Myocyte (in vitro differentiated cells): ENCODE data around the gene CLIP1. TPM values are rescaled to one million over a fixed set of nuclear protein-coding genes. Genes with fewer than 3 reads are reported as not detected.
"Not testable (repeated sequence)": the region's sequence is repeated elsewhere in the genome, so short reads cannot be mapped to it uniquely, and the experiment has no call there.

Experiments
- DNase-seq: peaks from one replicate; pipeline ENCODE4 v3.0.0-alpha.2; 2012; ENCODE audit warnings: low read depth
- total RNA-seq: library from RNA; depleted of rRNA; stranded (reverse); fragments of >200 nt; gene quantifications from 2 replicates; pipeline ENCODE4 v1.2.3, GENCODE V29; 2014

Gene CLIP1
- total RNA-seq, 1 donor from 2014 or later = 51.2 TPM

DNA sequence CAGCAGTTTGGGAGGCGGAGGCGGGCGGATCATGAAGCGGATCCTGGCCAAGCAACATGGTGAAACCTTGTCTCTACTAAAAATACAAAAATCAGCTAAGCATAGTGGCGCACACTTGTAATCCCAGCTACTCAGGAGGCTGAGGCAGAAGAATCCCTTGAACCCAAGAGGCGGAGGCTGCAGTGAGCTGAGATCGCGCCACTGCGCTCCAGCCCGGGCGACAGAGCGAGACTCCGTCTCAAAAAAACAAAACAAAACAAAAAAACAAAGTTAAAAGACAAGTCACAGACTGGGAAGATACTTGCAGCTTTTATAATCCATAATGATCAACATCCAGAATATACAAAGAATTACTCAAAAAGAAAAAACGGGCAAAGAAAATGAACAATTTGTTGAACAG, 161.7 kb downstream of the CLIP1 start:
- not testable (repeated sequence) for DNase-seq

DNA sequence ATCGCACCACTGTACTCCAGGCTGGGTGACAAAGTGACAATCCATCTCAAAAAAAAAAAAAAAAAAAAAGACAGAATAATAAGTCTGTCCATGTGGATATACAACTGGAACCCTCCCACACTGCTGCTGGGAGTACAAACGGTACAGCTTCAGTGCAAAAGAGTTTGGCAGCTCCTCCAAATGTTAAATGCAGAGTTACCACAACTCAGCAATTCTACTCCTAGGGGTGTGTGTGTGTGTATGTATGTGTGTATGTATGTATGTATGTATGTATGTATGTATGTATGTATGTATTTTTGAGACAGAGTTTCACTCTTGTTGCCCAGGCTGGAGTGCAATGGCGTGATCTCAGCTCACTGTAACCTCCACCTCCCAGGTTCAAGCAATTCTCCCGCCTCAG, 163.5 kb downstream of the CLIP1 start:
- not testable (repeated sequence) for DNase-seq

DNA sequence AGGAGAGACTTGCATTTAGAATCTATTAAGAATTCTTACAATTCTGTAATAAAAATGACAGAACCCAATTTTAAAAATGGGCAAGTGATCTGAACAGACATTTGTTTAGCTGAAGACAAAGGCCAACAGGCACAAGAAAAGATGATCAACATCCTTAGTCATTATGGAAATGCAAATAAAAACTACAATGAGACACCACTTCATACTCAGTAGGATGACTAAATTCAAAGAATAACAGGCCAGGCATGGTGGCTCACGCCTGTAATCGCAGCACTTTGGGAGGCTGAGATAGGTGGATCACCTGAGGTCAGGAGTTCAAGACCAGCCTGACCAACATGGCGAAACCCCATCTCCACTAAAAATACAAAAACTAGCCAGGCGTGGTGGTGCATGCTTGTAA, 164.0 kb downstream of the CLIP1 start:
- not testable (repeated sequence) for DNase-seq

DNA sequence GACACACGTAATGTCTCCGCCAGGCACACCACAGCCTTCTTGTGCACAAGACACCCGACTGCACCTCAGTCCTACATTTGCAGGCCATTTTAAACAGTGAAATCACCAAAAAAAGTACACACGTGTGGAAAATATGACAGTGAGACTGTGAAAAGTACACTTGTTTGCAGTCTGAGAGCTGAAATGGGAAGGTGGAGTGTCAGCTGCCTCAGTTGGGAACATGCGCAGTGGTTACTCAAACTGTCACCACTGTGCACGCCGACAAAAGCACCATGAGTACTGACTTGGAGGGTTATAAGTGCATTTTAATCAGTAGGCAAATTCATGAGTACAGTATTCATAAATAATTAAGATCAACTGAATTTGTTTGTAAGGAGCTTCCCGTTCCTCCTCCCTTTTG, 171.9 kb downstream of the CLIP1 start:
- DNase-seq = no peak

DNA sequence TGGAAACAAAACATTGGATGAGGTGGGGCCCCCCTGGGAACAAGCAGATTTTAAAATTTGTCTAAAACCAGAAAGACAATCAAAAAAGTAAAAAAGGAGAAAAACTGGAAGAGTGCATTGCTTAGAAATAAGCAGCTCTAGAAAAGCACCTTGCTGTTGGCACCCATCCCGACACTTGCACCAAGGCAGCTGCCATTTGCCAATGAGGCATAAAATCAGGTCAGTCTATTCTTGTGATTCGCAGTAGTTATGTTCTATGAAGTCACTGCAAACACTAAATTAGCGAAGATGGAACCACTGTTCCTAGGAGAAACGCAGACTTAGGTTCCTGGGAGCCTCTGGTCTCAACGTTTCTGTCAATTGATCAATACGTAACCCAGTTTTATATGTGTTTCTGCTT, 172.4 kb downstream of the CLIP1 start:
- peak; percentile 33 for DNase-seq

DNA sequence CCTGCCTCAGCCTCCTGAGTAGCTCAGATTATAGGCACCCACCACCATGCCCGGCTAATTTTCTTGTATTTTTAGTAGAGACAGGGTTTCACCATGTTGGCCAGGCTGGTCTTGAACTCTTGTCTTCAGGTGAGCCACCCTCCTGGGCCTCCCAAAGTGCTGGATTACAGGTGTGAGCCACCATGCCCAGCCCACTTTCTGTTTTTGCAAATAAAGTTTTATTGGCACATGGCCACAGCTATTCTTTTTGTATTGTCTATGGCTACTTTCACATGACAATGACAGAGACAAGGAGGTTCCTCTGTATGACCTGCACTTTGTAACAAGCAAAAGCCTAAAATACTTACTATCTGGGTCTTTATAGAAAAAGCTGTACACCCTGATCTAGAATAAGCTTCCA, 176.9 kb downstream of the CLIP1 start:
- no peak for DNase-seq

DNA sequence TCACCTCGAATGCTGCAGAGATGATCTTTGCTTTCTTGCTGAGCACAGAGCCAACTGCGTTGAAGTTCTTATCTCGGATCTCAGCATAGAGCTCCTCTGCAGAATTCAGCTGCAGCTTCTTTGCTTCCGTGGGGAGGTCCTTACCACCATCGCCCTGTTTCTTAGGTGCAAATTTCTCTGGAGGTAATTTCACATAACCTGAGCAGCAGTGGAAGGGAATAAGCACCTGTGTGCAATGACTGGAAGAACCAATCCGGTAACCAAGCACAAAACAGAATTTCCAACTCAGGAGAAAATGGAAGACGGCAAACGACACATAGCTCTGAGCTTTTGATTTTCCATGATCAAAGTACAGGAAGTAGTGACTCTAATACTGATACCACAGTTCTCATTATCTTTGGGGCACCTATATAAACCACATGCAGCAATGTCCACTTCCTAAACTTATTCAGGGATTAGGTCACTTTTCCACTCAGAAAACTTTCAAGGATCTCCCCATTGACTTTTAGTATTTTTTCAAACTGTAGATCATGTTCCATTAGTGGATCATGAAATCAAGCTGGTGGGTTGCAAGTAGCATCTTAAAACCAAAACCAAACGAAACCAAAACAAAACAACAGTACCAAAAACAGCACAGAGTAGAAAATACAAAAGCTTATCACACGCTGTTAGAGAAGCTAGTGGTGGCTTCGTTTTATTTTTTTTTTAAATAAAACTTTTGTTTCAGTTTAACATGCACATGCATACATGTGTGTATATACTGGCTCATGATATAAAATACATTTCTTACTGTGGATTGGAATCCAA, 177.7 kb downstream of the CLIP1 start:
- DNase-seq = no peak

DNA sequence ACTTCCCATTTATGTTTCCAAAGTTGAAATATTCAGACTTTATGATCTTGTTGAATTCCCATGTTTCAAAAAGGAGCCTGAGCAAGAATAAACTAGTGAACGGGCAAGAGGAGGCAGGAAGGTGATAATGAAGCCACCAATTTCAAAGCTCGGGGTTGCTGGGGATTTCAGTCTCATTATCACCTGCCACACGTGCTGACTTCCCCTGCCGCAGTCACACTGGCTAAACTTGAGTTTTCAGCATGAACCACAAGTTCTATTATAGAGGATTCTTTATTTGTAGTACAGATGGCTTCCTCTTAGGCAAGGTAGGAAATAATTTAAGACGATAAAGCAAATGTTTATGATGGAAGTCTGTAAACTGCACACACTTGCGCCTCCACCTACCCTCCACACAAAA, 178.5 kb downstream of the CLIP1 start:
- no peak for DNase-seq

DNA sequence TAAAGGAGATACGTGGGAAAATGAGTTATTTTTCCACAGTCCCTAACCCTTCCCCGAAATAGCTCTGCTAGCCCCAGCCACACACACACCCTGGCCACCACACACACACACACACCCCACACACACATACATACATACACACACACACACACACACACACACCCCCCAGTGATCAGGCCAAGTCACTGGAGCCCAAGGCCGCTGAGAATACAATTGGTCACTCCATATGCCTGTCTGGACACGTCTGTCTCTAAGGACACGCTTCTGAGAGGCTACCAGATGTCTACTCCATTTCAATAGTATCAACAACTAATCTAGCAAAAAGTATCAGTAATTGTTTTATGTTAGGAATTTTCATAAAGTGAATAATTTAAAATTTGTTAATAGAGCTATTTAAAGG, 183.6 kb downstream of the CLIP1 start:
- no peak for DNase-seq

DNA sequence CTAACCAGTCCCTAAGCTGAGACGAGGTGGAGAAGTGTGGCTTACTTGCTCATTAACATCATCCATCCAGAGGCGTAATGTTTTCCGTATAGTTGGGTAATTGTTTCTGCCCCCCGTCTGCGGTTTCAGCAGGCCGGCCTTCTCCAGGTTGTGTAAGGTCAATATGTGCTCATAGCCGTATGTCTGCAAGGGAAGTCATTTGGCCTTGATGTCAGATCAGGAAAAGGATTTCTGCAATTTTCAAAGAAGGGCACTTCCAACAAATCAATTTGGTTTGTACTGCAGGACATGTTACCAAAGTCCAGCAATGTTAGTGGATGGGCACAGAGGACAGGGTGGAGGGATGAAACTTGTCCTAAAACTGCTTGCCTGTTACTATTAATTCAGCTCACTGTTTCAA, 186.7 kb downstream of the CLIP1 start:
- no peak for DNase-seq

DNA sequence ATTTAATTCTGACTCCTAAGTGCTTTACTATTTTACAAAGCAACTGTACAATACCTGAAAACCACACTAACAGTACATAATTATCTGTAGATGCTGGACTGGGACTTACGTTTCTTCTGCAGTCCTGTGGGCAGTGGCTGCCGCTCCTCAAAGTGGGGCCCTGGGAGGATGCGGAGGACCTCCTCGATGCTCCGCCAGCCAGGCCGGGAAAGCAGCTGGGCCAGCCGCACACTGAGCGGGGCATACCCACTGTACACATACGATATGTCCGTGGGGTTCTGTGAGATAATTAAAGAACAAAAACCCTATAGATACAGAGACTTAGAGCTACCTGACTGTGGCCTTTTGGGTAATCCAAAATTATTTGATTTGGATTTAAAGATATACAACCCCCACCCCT, 189.8 kb downstream of the CLIP1 start:
- no peak for DNase-seq

DNA sequence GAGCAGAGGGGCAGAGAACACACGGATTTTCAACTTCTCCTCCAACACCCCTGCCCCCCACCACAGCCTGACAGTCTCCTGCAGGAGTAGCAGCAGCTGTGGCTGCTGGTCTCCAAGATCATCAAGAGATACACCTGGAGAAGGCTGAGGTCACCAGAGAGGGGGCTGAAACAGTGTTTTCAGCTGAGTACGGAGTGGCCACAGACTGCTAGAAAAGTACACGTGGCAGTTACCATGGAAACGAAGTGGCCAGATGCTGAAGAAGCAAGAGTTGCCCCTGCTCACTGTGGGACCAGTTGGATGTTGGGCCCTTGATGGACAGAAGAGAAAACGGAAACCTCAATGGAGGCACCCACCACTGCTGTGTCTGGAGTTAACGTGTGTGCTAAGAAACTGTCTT, 191.7 kb downstream of the CLIP1 start:
- DNase-seq = no peak

DNA sequence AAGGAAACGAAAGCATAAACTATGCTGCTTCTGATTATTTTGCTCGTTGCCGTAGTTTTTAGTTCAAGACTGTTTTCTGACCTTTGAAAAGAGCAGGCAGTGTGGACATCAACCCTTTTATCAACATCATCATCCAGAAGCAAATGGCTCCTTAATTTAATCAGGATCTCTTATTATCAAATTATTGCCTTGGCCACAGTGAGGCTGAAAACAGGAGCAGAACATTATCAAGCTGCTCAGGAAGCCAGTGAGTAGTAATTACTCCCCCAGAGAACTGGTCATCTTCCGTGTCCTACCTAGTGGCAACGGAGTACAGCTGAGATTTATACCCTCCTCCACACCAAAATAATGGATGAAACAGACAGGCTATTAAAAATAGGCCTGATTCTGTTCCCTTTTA, 194.4 kb downstream of the CLIP1 start:
- no peak for DNase-seq

DNA sequence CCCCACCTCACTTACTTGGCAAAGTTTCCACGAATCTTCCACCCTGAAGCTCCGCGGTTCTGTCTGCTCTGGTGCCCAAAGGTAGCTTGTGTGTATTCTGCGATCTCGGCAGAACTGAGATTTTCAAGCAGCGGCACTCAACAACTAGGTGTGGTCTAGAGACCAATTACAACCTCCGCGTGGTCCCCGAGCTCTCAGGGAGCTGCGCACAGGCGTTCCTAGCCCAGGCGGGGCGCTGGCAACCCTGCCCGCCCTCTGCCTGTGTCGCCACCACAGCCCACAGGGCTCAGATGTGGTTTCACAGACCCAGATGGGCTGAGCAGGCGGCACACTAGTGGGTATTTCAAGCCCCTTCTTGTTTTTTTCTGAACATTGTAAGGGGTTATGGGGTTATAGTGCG, 195.1 kb downstream of the CLIP1 start:
- no peak for DNase-seq

DNA sequence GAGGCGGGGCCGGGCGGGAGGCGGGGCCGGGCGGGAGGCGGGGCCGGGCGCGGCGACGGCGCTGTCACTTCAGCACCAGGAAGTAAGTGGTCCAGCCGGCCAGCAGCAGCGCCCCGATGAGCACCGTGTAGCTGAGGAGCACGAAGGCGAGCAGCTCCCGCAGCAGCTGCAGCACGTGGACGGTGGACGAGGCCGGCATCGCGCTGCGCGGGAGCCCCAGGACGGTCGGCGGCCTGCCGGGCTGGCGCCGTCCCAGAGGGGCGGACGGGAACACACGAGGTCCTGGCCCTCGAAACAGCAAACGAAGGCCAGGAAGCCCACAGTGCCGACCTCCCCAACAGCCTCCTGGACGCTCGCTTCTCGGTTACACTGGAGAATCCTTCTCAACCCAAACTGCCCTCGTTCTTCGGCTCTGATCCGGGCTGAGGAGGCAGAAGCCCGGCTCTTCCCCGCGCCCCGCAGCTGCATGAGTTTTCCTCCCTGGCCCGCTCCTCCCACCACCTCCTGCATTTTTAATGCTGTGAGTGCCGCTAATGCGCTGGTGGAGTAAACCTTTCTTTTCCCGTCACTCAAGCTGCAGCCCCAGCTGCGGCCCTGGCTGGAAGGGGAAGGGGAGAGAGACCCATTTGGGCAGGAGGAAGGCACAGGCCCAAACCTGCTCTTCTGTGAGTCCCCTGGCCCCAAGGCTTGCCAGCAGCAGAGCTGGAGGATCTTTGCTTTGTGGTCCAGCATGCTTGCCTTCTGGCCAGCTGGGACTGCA, 195.9 kb downstream of the CLIP1 start:
- DNase-seq = no peak

DNA sequence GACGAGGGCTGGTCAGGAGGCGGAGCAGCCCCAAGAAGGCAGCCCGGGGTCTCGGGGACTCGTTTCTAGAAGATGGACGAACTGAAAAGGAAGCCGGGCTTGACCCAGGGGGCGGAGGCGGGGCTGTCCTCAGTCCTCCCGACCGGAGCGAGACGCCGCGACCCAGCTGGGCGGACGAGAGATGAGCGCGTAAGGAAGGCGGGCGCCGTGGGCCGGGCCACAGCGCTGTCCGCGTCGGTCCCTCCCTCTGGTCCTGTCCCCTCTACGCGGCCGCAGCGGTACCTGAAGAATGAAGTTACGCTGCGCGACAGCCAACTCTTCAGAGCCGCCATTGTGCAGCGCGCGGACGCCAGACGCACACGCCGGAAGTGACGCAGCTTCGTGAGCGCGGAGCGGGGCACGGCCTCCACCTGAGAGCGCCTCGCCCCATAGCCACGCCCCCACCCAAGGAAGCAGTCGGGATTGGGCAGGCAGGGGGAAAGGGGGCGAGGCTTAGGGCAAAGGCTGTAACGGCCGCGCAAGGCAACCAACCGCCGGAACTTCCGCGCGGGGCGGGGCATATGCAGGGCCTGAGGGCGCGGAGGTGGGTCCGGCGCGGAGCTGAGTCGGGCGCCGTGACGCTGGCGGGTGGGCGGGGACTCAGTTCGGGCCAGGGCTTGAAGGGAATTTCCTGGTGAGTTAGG, 196.6 kb downstream of the CLIP1 start, which contains the start of gene DIABLO:
TSS of gene DIABLO (minus strand) at position 370 of the 683 bp plus-strand sequence. CDS start at position 332, 38 bp downstream.
- peak; percentile 100 for DNase-seq

Other genes starting within 250 kb of the CLIP1 start
- not detected in 2 replicates for gene IL31, start 248.4 kb downstream of the CLIP1 start, total RNA-seq
- gene LRRC43, start 239.5 kb downstream of the CLIP1 start, total RNA-seq = not detected in 2 replicates
- gene B3GNT4, start 219.0 kb downstream of the CLIP1 start, total RNA-seq = 0.36 TPM in 1 of 2 replicates, not detected in the other
- 60.2 and 63.9 TPM in 2 replicates for gene DIABLO, start 196.6 kb downstream of the CLIP1 start, total RNA-seq
- gene VPS33A, start 156.2 kb downstream of the CLIP1 start, total RNA-seq = 19.0 and 20.0 TPM in 2 replicates
- 17.1 and 20.3 TPM in 2 replicates for gene ZCCHC8, start 78.3 kb upstream of the CLIP1 start, total RNA-seq
- gene RSRC2, start 104.3 kb upstream of the CLIP1 start, total RNA-seq = 70.4 and 83.3 TPM in 2 replicates
- 5.4 and 6.6 TPM in 2 replicates for gene KNTC1, start 104.6 kb upstream of the CLIP1 start, total RNA-seq